C4-2B (cell line): ENCODE results near the gene CST7.

Experiments used
- CTCF ChIP-seq: fragments of 450-650 bp; conservative IDR thresholded peaks from 2 replicates; pipeline ENCODE4 v1.5.1; 2017; ENCODE audit warnings: mild to moderate bottlenecking
- ZFX ChIP-seq: fragments of 450-650 bp; IDR thresholded peaks from 2 replicates; pipeline ENCODE4 v1.6.1; 2017

- TF ChIP-seq CTCF (no peak), ZFX (no peak)
Measured at GRCh38 chr20:24984961-24985640, 36.0 kb downstream of the CST7 start.
